HUES6 (cell line): ENCODE data around the gene KIRREL3.

ENCODE experiments used
- H3K27ac ChIP-seq: 2 replicates; pipeline ENCODE4 v1.7.0; 2013; ENCODE audit warnings: low read depth, mild to moderate bottlenecking, low read length, inconsistent platforms
- H3K27me3 ChIP-seq: 2 replicates; pipeline ENCODE4 v1.6.1; 2013; ENCODE audit warnings: low read length; ENCODE audit not compliant: control insufficient read depth, insufficient read depth
- H3K36me3 ChIP-seq: 2 replicates; pipeline ENCODE4 v1.6.1; 2013; ENCODE audit warnings: low read length; ENCODE audit not compliant: control insufficient read depth, insufficient read depth
- H3K4me1 ChIP-seq: 2 replicates; pipeline ENCODE4 v1.6.1; 2013; ENCODE audit warnings: low read length; ENCODE audit not compliant: control insufficient read depth, insufficient read depth
- H3K4me3 ChIP-seq: 2 replicates; pipeline ENCODE4 v1.5.1; 2013; ENCODE audit warnings: low read depth, low read length
- H3K9ac ChIP-seq: one replicate; pipeline ENCODE4 v1.6.1; 2013; ENCODE audit warnings: mild to moderate bottlenecking, low read length
- H3K9me3 ChIP-seq: 2 replicates; pipeline ENCODE4 v1.6.1; 2013; ENCODE audit warnings: low read depth, low read length; ENCODE audit not compliant: control insufficient read depth, insufficient read depth

Gene KIRREL3

DNA sequence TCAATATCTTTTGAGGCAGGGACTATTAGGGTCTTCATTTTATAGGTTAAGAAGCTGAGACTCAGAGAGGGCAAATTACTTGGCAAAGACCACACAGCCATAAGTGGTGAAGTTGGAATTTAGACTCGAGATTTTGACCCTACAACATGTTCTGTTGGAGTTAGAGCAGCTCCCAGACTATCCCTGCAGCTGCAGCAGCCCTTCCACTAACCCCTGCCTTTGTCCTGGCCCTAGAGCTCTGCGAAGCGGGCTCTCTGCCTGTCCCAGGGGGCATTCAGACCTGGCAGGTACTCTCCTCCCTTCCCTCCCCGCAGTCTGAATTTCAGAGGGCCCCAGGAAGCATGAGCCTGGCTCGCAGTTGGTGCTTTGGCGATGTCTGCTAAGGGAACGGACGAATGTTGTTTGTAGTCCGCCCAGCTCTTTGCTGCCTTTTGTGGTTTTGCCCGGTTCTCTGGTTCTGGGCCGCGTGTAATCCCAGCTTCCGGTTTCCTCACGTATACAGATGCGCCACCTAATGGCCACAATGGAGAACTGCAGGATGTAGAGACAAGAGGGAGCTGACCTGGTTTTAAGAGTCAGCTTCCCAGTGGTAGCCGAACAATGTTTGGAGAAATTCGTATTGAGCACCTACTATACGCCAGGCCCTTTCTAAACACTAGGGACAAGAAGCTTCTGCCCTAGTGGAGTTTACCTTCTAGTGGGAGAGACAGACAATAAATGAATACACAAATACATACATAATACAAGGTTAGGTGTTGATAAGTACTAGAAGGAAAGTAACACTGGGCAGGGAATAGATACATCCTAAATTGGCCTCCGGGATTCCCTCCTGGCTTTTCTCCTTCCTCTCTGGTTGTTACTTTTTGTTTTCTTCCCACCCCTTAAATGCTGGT, 519.9 kb downstream of the KIRREL3 start:
- Histone ChIP-seq H3K27me3 (no peaks in the 10 kb centered on the region), H3K36me3 (no peaks in the 10 kb centered on the region), H3K4me1 (peaks cover 4% of the 10 kb centered on the region), H3K4me3 (no peak overlapping the region), H3K9ac (peak overlapping the region; percentile 15), H3K9me3 (no peaks in the 10 kb centered on the region), H3K27ac (no peak overlapping the region)

DNA sequence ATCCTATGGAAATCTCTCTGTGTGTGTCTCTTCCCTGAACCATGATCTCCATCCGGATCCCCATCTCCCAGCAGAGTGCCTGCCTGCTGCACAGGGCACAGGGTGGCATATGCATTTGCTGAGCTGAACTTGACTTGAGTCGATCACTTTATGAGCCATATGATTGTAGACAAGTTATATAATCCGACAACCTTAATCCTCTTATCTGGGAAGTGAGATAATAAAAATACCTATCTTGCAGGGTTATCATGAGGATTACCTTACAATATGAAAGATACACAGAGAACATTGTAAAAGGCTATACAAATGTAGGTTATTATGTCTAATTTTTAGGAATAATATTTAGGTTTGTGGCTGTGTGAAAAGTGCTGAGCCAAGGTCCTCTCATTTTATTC, 520.6 kb downstream of the KIRREL3 start:
- Histone ChIP-seq H3K9ac (no peak overlapping the region), H3K4me3 (no peak overlapping the region), H3K9me3 (no peaks in the 10 kb centered on the region), H3K4me1 (peaks cover 4% of the 10 kb centered on the region), H3K27me3 (no peaks in the 10 kb centered on the region), H3K27ac (no peak overlapping the region), H3K36me3 (no peaks in the 10 kb centered on the region)

DNA sequence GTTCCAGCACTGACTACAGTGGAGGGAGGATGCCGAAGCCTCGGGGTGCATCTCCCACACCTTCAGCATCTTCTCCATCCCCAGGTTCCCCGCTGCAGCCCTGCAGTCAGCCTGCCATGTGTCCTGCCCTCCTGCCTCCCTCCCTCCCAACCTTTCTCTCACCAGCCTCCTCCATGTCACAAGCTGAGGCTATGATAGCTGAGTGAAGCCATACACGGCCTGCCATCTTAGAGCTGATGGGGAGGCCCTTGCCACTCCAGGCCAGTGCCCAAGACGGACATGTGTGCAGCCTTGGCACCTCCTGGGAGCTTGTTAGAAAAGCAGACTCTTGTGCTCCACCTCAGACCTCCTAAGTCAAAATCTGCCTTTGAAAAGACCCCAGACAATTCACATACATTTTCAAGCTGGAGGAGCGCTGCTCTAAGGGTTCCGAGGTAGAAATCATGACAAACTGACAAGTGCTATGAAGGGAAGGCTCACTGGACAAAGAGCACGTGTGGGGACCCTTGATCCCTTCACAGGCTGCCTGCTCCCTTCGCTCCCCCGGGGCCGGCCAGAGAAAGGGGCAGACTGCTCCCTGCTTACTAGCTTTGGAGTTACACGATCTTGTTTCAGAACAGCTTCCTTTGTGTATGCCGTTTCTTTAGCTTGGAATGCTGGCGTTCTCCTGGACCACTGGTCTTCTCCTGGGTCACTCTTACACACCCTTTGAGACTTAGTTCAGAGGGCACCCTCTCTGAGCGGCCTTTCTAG, 521.2 kb downstream of the KIRREL3 start:
- H3K9ac ChIP-seq: no peak overlapping the region
- no peaks in the 10 kb centered on the region for H3K27me3 ChIP-seq
- peaks cover 4% of the 10 kb centered on the region for H3K4me1 ChIP-seq
- H3K27ac ChIP-seq: no peak overlapping the region
- no peak overlapping the region for H3K4me3 ChIP-seq
- H3K9me3 ChIP-seq: no peaks in the 10 kb centered on the region
- H3K36me3 ChIP-seq: no peaks in the 10 kb centered on the region

DNA sequence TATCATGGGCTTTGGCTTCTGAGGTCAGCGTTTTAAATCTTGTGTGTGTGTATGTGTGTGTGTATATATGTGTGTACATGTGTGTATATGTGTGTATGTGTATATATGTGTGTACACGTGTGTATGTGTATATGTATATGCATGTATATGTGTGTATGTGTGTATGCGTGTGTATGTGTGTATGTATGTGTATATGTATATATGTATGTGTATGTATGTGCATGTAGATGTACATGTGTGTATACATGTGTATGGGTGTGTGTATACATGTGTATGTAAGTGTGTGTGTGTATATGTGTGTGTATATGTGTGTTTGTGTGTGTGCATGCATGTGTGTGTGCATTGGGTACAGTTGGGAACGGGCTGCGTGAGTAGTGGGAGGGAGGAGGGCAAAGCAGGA, 522.1 kb downstream of the KIRREL3 start:
- H3K9ac ChIP-seq: no peak overlapping the region
- H3K4me1 ChIP-seq: peaks cover 4% of the 10 kb centered on the region
- H3K9me3 ChIP-seq: no peaks in the 10 kb centered on the region
- H3K36me3 ChIP-seq: no peaks in the 10 kb centered on the region
- no peak overlapping the region for H3K27ac ChIP-seq
- no peak overlapping the region for H3K4me3 ChIP-seq
- H3K27me3 ChIP-seq: no peaks in the 10 kb centered on the region

DNA sequence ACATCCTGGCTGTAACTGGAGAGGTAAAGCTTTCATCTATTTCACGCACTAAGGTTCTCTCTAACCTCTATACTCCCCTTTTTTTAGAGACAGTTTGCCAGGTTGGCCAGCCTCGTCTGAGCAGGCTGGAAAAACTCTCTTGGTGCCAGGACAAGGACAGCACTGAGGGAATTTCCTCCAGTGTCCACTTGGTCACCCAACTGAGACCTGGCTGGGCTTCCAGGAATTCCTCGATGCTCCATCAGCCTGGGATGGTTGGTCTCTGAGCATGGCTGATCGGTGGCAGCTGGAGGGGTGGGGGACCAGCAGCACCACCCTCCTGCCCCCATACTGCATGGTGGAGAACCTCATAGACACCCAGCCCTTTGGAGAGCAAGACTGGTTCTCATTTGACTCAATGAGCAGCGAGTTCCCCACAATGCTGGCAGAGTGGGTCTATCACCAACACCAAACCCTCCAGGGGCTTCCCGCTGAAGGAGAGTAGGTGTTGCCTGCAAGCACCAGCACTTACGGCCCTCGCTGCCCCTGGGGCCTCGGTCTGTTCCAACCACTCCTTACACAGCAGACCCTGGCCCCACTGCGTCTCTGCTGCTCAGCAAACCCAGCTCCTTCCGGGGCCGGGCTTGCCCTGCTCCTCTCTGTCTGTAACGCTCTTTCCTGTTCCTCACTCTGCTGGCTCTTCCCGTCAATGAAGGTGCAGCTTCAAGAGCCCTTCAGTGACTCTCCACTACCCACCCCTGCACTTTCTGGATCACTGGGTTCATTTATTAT, 522.9 kb downstream of the KIRREL3 start:
- Histone ChIP-seq H3K4me3 (no peak overlapping the region), H3K9ac (no peak overlapping the region), H3K9me3 (no peaks in the 10 kb centered on the region), H3K36me3 (no peaks in the 10 kb centered on the region), H3K4me1 (peaks cover 4% of the 10 kb centered on the region), H3K27me3 (no peaks in the 10 kb centered on the region), H3K27ac (no peak overlapping the region)

DNA sequence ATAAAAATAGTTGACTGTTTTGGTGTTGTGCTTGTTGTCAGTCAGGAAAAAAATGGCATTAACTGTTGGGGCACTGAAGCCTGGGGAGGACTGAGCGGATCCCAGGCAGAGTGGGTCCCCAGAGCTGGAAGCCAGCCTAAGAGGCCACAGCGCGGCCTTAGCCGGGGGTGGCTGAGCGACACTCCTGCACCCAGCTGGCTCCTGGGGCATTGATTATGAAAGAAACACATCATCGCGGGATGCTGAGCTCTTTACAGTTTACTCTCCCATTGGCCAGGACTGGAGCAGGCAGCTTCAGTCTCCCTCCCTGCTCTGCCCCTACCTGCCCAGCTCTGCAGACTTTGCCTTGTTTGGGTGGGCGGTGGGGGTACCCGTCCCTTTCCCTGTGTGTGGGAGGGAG, 523.6 kb downstream of the KIRREL3 start:
- H3K4me3 ChIP-seq: no peak overlapping the region
- no peaks in the 10 kb centered on the region for H3K27me3 ChIP-seq
- no peak overlapping the region for H3K9ac ChIP-seq
- H3K4me1 ChIP-seq: peaks cover 4% of the 10 kb centered on the region
- no peaks in the 10 kb centered on the region for H3K36me3 ChIP-seq
- H3K27ac ChIP-seq: no peak overlapping the region
- H3K9me3 ChIP-seq: no peaks in the 10 kb centered on the region

DNA sequence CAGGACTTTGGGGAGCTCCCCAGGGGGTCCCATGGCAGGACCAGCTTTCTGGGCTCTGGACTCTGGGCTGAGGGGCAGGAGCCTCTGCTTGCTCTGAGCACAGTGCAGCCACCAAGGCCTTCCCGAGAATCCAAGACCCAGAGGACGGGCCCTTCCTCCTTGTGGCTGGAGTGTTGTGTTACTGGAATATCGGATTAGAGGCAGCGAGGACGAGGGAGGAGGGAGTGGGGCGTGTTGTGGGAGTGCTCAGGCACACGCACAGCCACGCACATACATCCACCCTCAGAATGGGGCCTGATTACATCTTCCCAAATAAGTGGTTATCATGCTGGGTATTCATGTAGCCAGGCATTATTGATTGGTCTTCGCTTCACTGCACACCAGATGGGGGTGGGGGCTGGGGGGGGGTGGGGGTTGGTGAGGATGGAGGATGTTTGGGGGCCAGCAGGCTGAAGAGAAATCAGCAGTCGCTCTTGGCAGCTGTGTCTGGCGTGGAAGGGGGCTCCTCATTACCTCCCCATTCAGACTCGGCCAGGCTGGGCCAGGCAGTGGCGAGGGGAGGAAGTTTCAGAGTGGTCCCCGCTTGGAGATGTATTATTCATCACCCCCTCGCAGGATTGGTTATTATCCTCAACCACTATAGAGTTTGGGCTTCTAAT, 524.2 kb downstream of the KIRREL3 start:
- Histone ChIP-seq H3K36me3 (no peaks in the 10 kb centered on the region), H3K9ac (no peak overlapping the region), H3K9me3 (no peaks in the 10 kb centered on the region), H3K4me1 (peaks cover 4% of the 10 kb centered on the region), H3K27me3 (no peaks in the 10 kb centered on the region), H3K4me3 (no peak overlapping the region), H3K27ac (no peak overlapping the region)

DNA sequence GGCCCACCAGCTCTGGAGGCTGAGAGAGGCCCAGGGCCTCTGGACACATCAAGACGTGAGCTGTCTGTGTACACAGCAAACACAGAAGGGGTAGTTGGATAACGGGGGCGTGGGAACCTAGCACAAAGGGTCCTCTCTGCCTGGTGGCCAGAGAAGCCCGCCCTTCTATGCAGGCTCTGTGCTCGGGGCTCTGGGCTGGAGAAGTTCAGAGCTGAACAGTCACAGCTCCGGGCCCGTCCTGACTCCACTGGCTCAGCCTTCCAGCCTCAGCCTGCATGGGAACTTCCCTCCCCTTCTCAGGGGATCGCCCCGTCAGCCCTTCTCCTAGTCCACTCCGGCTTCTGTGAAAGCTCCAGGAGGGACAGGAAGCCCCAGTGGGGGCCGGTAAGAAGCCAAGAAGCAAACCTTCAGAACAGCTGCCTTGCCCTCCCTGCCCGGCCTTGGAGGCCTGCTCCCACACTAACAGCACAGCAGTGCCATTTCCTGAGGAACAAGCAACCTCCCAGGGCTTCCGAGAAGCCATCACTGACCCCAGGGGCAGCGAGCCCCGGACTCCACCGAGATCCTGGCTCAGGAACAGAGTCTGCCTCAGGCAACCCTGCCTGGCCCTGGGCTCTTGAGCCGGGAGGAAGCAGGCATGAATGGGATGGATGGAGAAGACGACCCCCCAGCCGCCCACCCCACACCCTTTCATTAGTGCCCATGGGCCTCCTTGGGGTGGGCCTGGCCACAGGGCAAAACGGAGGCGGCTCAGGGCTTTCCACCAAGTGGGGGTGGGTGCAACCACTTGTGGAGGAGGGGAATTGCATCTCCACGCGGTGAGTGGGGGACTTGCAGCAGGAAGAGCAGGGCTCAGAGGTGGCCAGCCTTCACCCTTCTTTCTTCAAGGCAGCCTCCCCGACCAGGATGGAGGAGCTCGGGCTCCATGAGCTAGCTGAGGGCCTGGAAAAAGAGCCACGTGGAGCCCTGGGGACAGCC, 525.3 kb downstream of the KIRREL3 start:
- Histone ChIP-seq H3K4me1 (peaks cover under 1% of the 10 kb centered on the region; the same call in 1 of the 2 replicates), H3K9me3 (no peaks in the 10 kb centered on the region), H3K27ac (no peak overlapping the region), H3K36me3 (no peaks in the 10 kb centered on the region), H3K4me3 (no peak overlapping the region), H3K27me3 (no peaks in the 10 kb centered on the region), H3K9ac (no peak overlapping the region)

DNA sequence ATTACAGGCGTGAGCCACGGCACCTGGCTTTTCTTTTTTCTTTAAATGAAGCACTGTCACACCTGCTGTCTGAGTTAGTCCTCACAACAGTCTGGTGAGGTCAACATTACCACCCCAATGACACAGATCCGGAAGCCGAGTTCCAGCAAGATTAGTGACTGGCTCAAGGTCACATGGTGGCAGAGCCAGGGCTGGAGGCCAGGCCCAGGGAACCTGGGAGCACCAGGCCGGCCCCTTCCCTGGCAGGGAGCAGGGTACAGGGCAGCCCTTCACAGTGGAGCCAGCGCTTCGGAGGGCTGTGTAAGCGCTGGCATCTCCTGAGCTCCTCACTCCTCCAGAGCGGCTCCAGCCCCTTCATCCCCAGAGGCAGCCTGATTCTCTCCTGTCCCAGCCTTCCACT, 526.4 kb downstream of the KIRREL3 start:
- no peaks in the 10 kb centered on the region; the same call in 1 of the 2 replicates for H3K4me1 ChIP-seq
- H3K36me3 ChIP-seq: no peaks in the 10 kb centered on the region
- H3K9ac ChIP-seq: no peak overlapping the region
- H3K27ac ChIP-seq: no peak overlapping the region
- H3K27me3 ChIP-seq: no peaks in the 10 kb centered on the region
- H3K4me3 ChIP-seq: no peak overlapping the region
- H3K9me3 ChIP-seq: no peaks in the 10 kb centered on the region

DNA sequence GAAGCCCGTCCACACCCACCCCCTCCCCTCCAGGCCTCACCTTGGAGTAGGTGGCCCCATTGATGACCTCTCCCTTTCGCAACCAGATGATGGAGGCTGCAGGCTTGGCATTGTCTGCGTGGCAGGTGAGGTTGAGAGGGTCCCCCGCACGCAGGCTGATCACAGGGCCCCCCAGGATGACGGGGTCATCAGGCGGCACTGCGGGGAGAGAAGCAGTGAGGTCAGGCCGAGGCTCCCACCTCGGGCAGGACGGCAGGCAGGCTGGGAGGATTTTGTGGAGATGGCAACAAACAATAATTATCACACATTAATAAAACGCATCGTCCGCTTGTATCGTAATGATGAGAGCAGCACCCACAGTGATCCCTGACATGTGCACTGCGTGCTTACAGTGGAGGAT, 527.3 kb downstream of the KIRREL3 start:
- no peak overlapping the region for H3K9ac ChIP-seq
- H3K27me3 ChIP-seq: no peaks in the 10 kb centered on the region
- no peak overlapping the region for H3K27ac ChIP-seq
- no peaks in the 10 kb centered on the region; the same call in 1 of the 2 replicates for H3K4me1 ChIP-seq
- H3K4me3 ChIP-seq: no peak overlapping the region
- H3K36me3 ChIP-seq: no peaks in the 10 kb centered on the region
- no peaks in the 10 kb centered on the region for H3K9me3 ChIP-seq
